ENCODE measurements around the gene KRI1. TPM values are rescaled to one million over a fixed set of nuclear protein-coding genes. Genes with fewer than 3 reads are reported as not detected.

Gene KRI1
- total and polyA plus RNA-seq, 2 of the 8 experiments (the other 6 are each of a cell fraction or from before 2014, with no cell fraction given): 14.2 to 45.2 TPM

DNA sequence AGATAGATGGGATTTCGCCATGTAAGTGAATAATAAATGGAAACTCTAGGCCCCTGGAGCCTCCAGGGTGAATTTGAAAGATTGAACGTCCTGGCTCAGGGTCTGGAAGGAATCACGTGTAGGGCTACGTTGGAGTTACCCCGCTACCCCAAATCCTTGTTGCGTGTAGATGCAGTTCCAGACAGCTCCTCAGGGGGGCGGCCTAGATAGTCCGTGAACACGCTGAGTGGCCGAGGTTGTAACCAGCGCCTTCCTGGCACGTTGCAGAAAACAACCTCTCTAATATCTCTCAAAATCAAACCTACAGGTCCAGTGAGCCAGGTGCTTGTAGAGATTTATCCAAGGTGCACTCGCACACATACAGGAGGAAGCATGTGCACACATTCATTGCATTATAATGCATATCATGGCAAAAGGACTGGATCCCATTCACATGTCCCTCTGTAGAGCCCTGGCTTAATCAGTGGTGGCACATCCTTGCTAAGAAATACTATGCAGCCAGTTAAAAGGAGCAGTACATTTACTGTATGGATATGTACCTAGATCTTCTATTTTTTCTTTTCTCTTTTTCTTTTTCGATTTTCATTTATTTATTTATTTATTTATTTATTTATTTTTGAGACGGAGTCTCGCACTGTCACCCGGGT is 60.1 kb downstream of the KRI1 start (continued):
- TF ChIP-seq, protein P1, sequence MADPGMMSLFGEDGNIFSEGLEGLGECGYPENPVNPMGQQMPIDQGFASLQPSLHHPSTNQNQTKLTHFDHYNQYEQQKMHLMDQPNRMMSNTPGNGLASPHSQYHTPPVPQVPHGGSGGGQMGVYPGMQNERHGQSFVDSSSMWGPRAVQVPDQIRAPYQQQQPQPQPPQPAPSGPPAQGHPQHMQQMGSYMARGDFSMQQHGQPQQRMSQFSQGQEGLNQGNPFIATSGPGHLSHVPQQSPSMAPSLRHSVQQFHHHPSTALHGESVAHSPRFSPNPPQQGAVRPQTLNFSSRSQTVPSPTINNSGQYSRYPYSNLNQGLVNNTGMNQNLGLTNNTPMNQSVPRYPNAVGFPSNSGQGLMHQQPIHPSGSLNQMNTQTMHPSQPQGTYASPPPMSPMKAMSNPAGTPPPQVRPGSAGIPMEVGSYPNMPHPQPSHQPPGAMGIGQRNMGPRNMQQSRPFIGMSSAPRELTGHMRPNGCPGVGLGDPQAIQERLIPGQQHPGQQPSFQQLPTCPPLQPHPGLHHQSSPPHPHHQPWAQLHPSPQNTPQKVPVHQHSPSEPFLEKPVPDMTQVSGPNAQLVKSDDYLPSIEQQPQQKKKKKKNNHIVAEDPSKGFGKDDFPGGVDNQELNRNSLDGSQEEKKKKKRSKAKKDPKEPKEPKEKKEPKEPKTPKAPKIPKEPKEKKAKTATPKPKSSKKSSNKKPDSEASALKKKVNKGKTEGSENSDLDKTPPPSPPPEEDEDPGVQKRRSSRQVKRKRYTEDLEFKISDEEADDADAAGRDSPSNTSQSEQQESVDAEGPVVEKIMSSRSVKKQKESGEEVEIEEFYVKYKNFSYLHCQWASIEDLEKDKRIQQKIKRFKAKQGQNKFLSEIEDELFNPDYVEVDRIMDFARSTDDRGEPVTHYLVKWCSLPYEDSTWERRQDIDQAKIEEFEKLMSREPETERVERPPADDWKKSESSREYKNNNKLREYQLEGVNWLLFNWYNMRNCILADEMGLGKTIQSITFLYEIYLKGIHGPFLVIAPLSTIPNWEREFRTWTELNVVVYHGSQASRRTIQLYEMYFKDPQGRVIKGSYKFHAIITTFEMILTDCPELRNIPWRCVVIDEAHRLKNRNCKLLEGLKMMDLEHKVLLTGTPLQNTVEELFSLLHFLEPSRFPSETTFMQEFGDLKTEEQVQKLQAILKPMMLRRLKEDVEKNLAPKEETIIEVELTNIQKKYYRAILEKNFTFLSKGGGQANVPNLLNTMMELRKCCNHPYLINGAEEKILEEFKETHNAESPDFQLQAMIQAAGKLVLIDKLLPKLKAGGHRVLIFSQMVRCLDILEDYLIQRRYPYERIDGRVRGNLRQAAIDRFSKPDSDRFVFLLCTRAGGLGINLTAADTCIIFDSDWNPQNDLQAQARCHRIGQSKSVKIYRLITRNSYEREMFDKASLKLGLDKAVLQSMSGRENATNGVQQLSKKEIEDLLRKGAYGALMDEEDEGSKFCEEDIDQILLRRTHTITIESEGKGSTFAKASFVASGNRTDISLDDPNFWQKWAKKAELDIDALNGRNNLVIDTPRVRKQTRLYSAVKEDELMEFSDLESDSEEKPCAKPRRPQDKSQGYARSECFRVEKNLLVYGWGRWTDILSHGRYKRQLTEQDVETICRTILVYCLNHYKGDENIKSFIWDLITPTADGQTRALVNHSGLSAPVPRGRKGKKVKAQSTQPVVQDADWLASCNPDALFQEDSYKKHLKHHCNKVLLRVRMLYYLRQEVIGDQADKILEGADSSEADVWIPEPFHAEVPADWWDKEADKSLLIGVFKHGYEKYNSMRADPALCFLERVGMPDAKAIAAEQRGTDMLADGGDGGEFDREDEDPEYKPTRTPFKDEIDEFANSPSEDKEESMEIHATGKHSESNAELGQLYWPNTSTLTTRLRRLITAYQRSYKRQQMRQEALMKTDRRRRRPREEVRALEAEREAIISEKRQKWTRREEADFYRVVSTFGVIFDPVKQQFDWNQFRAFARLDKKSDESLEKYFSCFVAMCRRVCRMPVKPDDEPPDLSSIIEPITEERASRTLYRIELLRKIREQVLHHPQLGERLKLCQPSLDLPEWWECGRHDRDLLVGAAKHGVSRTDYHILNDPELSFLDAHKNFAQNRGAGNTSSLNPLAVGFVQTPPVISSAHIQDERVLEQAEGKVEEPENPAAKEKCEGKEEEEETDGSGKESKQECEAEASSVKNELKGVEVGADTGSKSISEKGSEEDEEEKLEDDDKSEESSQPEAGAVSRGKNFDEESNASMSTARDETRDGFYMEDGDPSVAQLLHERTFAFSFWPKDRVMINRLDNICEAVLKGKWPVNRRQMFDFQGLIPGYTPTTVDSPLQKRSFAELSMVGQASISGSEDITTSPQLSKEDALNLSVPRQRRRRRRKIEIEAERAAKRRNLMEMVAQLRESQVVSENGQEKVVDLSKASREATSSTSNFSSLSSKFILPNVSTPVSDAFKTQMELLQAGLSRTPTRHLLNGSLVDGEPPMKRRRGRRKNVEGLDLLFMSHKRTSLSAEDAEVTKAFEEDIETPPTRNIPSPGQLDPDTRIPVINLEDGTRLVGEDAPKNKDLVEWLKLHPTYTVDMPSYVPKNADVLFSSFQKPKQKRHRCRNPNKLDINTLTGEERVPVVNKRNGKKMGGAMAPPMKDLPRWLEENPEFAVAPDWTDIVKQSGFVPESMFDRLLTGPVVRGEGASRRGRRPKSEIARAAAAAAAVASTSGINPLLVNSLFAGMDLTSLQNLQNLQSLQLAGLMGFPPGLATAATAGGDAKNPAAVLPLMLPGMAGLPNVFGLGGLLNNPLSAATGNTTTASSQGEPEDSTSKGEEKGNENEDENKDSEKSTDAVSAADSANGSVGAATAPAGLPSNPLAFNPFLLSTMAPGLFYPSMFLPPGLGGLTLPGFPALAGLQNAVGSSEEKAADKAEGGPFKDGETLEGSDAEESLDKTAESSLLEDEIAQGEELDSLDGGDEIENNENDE (IDR thresholded peaks at IDR 0.05; ENCODE audit: insufficient replicate concordance, low read length): no peak
- no peak for TF ChIP-seq GTF2F1 (IDR thresholded peaks at IDR 0.05; ENCODE audit: borderline replicate concordance, low read depth, low read length)
- TF ChIP-seq RBBP5 (IDR thresholded peaks at IDR 0.05; ENCODE audit: borderline replicate concordance, low read depth, low read length): no peak
- no peak for TF ChIP-seq FOSL1 (IDR thresholded peaks at IDR 0.05; ENCODE audit: insufficient read depth, low read depth, low read length)
- TF ChIP-seq, protein P2, sequence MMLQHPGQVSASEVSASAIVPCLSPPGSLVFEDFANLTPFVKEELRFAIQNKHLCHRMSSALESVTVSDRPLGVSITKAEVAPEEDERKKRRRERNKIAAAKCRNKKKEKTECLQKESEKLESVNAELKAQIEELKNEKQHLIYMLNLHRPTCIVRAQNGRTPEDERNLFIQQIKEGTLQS (IDR thresholded peaks at IDR 0.05; ENCODE audit: insufficient read depth, low read depth, low read length): no peak
- TF ChIP-seq SIX5 (IDR thresholded peaks at IDR 0.05; ENCODE audit: low read depth, low read length): no peak
- TF ChIP-seq TBP (IDR thresholded peaks at IDR 0.05; ENCODE audit: low read depth, low read length): no peak
- no peak; the same call in 1 of the 2 replicates for TF ChIP-seq KDM1A (IDR thresholded peaks at IDR 0.05; ENCODE audit: borderline replicate concordance, low read length)
- no peak for TF ChIP-seq SP1 (IDR thresholded peaks at IDR 0.05; ENCODE audit: low read depth, low read length)
- TF ChIP-seq KDM4A (IDR thresholded peaks at IDR 0.05; ENCODE audit: low read depth, low read length, severe bottlenecking): no peak
- no peak for TF ChIP-seq BRCA1 (IDR thresholded peaks at IDR 0.05; ENCODE audit: low read depth, low read length)
